GM18502 (cell line): ENCODE results near the gene TLE6.

ENCODE experiments used
- ATAC-seq: cut with Tn5 transposase; IDR thresholded peaks from one replicate; pipeline ENCODE4 v1.9.1; 2021; ENCODE audit warnings: mild to moderate bottlenecking; ENCODE audit not compliant: unreplicated experiment, poor library complexity

The TLE6 gene

DNA sequence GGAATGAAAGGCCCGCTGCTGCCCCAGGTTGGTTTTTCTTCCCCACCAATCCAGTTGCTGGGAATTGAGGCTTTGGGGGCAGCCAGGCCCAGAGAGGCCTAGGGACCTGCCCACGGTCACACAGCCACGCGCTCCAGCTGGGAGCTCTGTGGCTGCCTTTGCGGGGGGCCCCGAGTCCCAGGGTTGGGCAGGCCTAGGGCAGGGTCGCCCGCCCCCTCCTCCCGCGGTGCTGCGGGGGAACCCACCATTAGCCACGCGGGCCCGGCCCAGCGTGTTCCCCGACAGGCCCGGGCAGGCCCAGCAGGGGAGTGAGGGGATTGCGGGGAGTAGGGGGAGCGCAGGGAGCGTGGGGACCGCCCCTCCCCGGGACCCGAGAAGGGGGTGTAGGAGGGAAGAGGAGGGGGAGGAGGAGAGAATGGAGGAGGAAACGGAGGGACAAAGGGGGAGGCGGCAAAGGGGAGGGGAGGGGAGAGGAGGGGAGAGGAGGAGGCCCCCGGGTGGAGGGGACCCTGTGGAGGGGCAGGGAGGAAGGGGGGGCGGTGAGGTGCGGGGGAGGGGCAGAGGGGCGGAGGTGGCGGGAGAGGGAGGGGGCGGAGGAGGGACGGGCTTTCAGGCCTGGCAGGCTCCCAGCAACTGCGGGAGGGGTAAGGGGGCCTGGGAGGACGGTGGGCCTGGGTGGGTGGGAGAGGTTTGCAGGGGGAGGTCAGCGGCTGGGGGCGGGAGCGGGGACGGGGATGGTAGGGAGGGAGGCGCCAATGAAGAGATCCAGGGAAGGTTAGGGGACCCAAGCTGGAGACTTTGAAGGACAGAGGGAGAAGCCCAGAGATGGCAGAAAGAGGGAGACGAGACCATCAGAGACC lies 64.6 kb downstream of the TLE6 start:
- ATAC-seq = no peak

DNA sequence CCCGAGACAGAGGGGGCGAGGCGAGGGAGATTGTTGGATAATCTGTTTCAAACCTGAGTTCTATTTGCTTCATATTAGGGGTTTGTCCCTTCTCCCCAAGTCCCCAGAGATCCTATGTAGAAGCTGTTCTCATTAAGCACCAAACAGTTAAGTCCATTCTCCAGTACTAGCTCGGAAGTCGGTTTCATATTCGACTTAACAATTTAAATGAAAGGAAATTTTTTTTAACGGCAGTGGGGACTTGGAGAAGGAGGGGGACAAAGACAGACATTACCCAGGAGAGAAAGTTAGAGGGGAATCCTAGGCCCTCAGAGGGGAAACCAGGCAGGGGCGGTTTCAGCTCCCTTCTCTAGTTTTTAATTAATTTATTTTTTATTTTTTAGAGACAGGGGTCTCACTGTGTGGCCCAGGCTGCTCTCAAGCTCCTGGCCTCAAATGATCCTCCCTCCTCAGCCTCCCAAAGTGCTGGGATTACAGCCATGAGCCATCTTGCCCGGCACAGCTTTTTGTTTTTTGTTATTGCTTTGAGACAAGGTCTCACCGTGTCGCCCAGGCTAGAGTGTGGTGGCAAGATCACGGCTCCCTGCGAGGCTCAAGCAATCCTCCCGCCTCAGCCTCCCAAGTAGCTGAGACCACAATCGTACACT lies 65.4 kb downstream of the TLE6 start:
- ATAC-seq = no peak
